HEK293 (cell line): ENCODE data around the gene MUC4.
A peak's percentile ranks its signal among the peaks of the same experiment; 100 is the strongest.
"Not testable (repeated sequence)": the region's sequence is repeated elsewhere in the genome, so short reads cannot be mapped to it uniquely, and the experiment has no call there.

Source experiments
- CTCF ChIA-PET: fragments of 350-600 bp; formaldehyde crosslinking; extraction: SDS; loops from one replicate; lab custom pipeline; 2021; ENCODE audit warnings: antibody characterized with exemption; lab: Yijun Ruan, JAX
- POLR2A ChIA-PET: fragments of 300-600 bp; formaldehyde crosslinking; extraction: SDS; loops from one replicate; lab custom pipeline; 2020; ENCODE audit warnings: antibody characterized with exemption, inconsistent platforms; lab: Yijun Ruan, JAX
- H3K27ac ChIP-seq: fragments of 200-500 bp; sonication (Bioruptor generic); 2 replicates; pipeline ENCODE4 v1.5.1; 2014; ENCODE audit warnings: low read depth, low read length, control low read depth, inconsistent platforms; ENCODE audit errors: extremely low read depth
- H3K36me3 ChIP-seq, 2 experiments: fragments of 200-500 bp in 1 of 2; sonication (Bioruptor generic) in 1 of 2; 1 replicate in 1 of 2; 2 replicates in 1 of 2; pipeline ENCODE4 v1.5.1; 2014 to 2017; ENCODE audit warnings: inconsistent platforms in 2 of 2, low read length in 2 of 2; ENCODE audit not compliant: control insufficient read depth in 2 of 2, insufficient read depth in 1 of 2
- H3K4me1 ChIP-seq: fragments of 200-500 bp; sonication (Bioruptor generic); 2 replicates; pipeline ENCODE4 v1.5.1; 2014; ENCODE audit warnings: mild to moderate bottlenecking, low read length, inconsistent platforms; ENCODE audit not compliant: control insufficient read depth, insufficient read depth
- H3K4me3 ChIP-seq: 2 replicates; pipeline ENCODE4 v1.5.1; 2011; ENCODE audit warnings: low read depth, mild to moderate bottlenecking, control low read depth, low read length, moderate library complexity
- H3K9me3 ChIP-seq: fragments of 200-500 bp; sonication (Bioruptor generic); 2 replicates; pipeline ENCODE4 v1.5.1; 2014; ENCODE audit warnings: low read depth, low read length, inconsistent platforms; ENCODE audit not compliant: control insufficient read depth, insufficient read depth
- BCL11A ChIP-seq: fragments of 450-650 bp; formaldehyde crosslinking; IDR thresholded peaks from 2 replicates; pipeline ENCODE4 v1.5.1; 2016; ENCODE audit warnings: low read depth, missing biosample characterization, missing genetic modification characterization
- CTCF ChIP-seq: fragments of 450-650 bp; formaldehyde crosslinking; IDR thresholded peaks from 2 replicates; pipeline ENCODE4 v1.5.1; 2016; ENCODE audit warnings: missing biosample characterization, missing genetic modification characterization
- GLIS1 ChIP-seq: fragments of 450-650 bp; formaldehyde crosslinking; IDR thresholded peaks from 2 replicates; pipeline ENCODE4 v1.5.1; 2016; ENCODE audit warnings: missing biosample characterization, missing genetic modification characterization
- HOXC10 ChIP-seq: sonication (generic); formaldehyde crosslinking; IDR thresholded peaks from 2 replicates; pipeline ENCODE4 v1.8.1; 2023; ENCODE audit warnings: mild to moderate bottlenecking, missing genetic modification reagents
- KLF17 ChIP-seq: fragments of 450-650 bp; formaldehyde crosslinking; IDR thresholded peaks from 2 replicates; pipeline ENCODE4 v1.5.1; 2016; ENCODE audit warnings: missing biosample characterization, missing genetic modification characterization
- PRDM1 ChIP-seq: fragments of 450-650 bp; formaldehyde crosslinking; IDR thresholded peaks from 2 replicates; pipeline ENCODE4; 2016; ENCODE audit warnings: missing biosample characterization, missing genetic modification characterization
- SP7 ChIP-seq: fragments of 450-650 bp; formaldehyde crosslinking; IDR thresholded peaks from 2 replicates; pipeline ENCODE4 v1.5.1; 2016; ENCODE audit warnings: missing biosample characterization, missing genetic modification characterization
- YY2 ChIP-seq: fragments of 450-650 bp; formaldehyde crosslinking; IDR thresholded peaks from 2 replicates; pipeline ENCODE4 v1.5.1; 2016; ENCODE audit warnings: missing biosample characterization, missing genetic modification characterization
- ZNF140 ChIP-seq: fragments of 450-650 bp; formaldehyde crosslinking; IDR thresholded peaks from 2 replicates; pipeline ENCODE4 v1.5.1; 2016; ENCODE audit warnings: missing biosample characterization, missing genetic modification characterization
- ZNF148 ChIP-seq: fragments of 450-650 bp; formaldehyde crosslinking; IDR thresholded peaks from 2 replicates; pipeline ENCODE4 v1.5.0; 2017; ENCODE audit warnings: missing biosample characterization, missing genetic modification characterization, borderline replicate concordance
- ZNF211 ChIP-seq: fragments of 450-650 bp; formaldehyde crosslinking; IDR thresholded peaks from 2 replicates; pipeline ENCODE4 v1.5.1; 2016; ENCODE audit warnings: low read depth, missing biosample characterization, missing genetic modification characterization
- ZNF23 ChIP-seq: fragments of 450-650 bp; formaldehyde crosslinking; IDR thresholded peaks from 2 replicates; pipeline ENCODE4 v1.5.1; 2016; ENCODE audit warnings: missing biosample characterization, missing genetic modification characterization, borderline replicate concordance
- ZNF239 ChIP-seq: fragments of 450-650 bp; formaldehyde crosslinking; IDR thresholded peaks from 2 replicates; pipeline ENCODE4 v1.5.1; 2016; ENCODE audit warnings: missing biosample characterization, missing genetic modification characterization
- ZNF394 ChIP-seq: fragments of 450-650 bp; formaldehyde crosslinking; IDR thresholded peaks from 2 replicates; pipeline ENCODE4 v1.5.1; 2016; ENCODE audit warnings: missing biosample characterization, missing genetic modification characterization, mild to moderate bottlenecking, moderate library complexity, borderline replicate concordance
- ZNF404 ChIP-seq: fragments of 450-650 bp; formaldehyde crosslinking; IDR thresholded peaks from 2 replicates; pipeline ENCODE4 v1.5.1; 2017; ENCODE audit warnings: missing biosample characterization, missing genetic modification characterization
- ZNF423 ChIP-seq: fragments of 450-650 bp; formaldehyde crosslinking; IDR thresholded peaks from 2 replicates; pipeline ENCODE4 v1.5.1; 2016; ENCODE audit warnings: missing biosample characterization, missing genetic modification characterization
- ZNF548 ChIP-seq: fragments of 450-650 bp; formaldehyde crosslinking; IDR thresholded peaks from 2 replicates; pipeline ENCODE4 v1.5.1; 2016; ENCODE audit warnings: missing biosample characterization, missing genetic modification characterization
- ZNF558 ChIP-seq: fragments of 450-650 bp; formaldehyde crosslinking; IDR thresholded peaks from 2 replicates; pipeline ENCODE4 v1.5.1; 2016; ENCODE audit warnings: missing biosample characterization, missing genetic modification characterization
- ZNF596 ChIP-seq: fragments of 450-650 bp; IDR thresholded peaks from 2 replicates; pipeline ENCODE4 v1.5.0; 2018; ENCODE audit warnings: missing biosample characterization, mild to moderate bottlenecking, missing genetic modification characterization, moderate library complexity
- ZNF626 ChIP-seq: fragments of 450-650 bp; sonication (Bioruptor Pico); formaldehyde crosslinking; IDR thresholded peaks from 2 replicates; pipeline ENCODE4 v1.5.1; 2018; ENCODE audit warnings: missing biosample characterization, missing genetic modification characterization, inconsistent platforms
- ZNF629 ChIP-seq: fragments of 450-650 bp; formaldehyde crosslinking; IDR thresholded peaks from 2 replicates; pipeline ENCODE4 v1.5.1; 2017; ENCODE audit warnings: missing biosample characterization, missing genetic modification characterization

Gene MUC4

GRCh38 chr3:195711813-195712534, 99.8 kb downstream of the MUC4 start (continued):
- TF ChIP-seq ZNF626 (tag by site-specific recombination) (no peak), ZNF548 (no peak), HOXC10 (CRISPR knock-in tag) (no peak), YY2 (no peak), ZNF423 (no peak), CTCF (tag by site-specific recombination) (no peak), ZNF23 (tag by site-specific recombination) (no peak), ZNF629 (tag by site-specific recombination) (no peak), ZNF394 (tag by site-specific recombination) (no peak), SP7 (tag by site-specific recombination) (no peak)

GRCh38 chr3:195711091-195711812, 100.5 kb downstream of the MUC4 start:
- H3K9me3 ChIP-seq, POLR2A ChIA-PET, CTCF ChIA-PET, H3K27ac ChIP-seq, H3K4me3 ChIP-seq, H3K36me3 ChIP-seq, H3K4me1 ChIP-seq: not testable (repeated sequence)
- peak; percentile 46; the same call in 1 of the 2 replicates for TF ChIP-seq GLIS1 (tag by site-specific recombination)

- H3K4me3 ChIP-seq, H3K4me1 ChIP-seq, H3K36me3 ChIP-seq, H3K27ac ChIP-seq, CTCF ChIA-PET, H3K9me3 ChIP-seq, POLR2A ChIA-PET: not testable (repeated sequence)
Measured at GRCh38 chr3:195710126-195710905, 101.4 kb downstream of the MUC4 start.

GRCh38 chr3:195709676-195710085, 102.0 kb downstream of the MUC4 start:
- Histone ChIP-seq H3K4me1 (no peaks in the 10 kb centered on the region), H3K9me3 (no peaks in the 10 kb centered on the region), H3K4me3 (no peak overlapping the region), H3K27ac (no peak overlapping the region), H3K36me3 (no peaks in the 10 kb centered on the region)
- POLR2A ChIA-PET = no interaction called here
- CTCF ChIA-PET = interaction anchor here (0.7 to 0.8 kb wide), 2 partner anchors 141 to 202 kb away, joined by 3 read pairs; no protein-coding TSS in a partner anchor
- TF ChIP-seq KLF17 (tag by site-specific recombination) (no peak), ZNF596 (tag by site-specific recombination) (no peak), ZNF211 (no peak), PRDM1 (tag by site-specific recombination) (no peak), ZNF148 (tag by site-specific recombination) (no peak), ZNF140 (no peak), ZNF404 (tag by site-specific recombination) (no peak), ZNF558 (tag by site-specific recombination) (no peak), BCL11A (no peak), ZNF239 (tag by site-specific recombination) (no peak)
